Muscle of leg (tissue), 16 donors: ENCODE measurements around the gene ZCCHC24. TPM values are rescaled to one million over a fixed set of nuclear protein-coding genes. Genes with fewer than 3 reads are reported as not detected.
A peak's percentile ranks its signal among the peaks of the same experiment; 100 is the strongest.

ENCODE experiments used
- DNase-seq: peaks from one replicate; pipeline ENCODE4 v3.0.0; 2013
- H3K27ac ChIP-seq: one replicate; pipeline ENCODE4 v1.5.1; 2013; ENCODE audit warnings: mild to moderate bottlenecking, low read length, control low read depth
- H3K27me3 ChIP-seq: one replicate; pipeline ENCODE4 v1.6.1; 2013; ENCODE audit warnings: low read length; ENCODE audit not compliant: control insufficient read depth, insufficient read depth
- H3K36me3 ChIP-seq: one replicate; pipeline ENCODE4 v1.6.1; 2013; ENCODE audit warnings: low read length; ENCODE audit not compliant: control insufficient read depth, insufficient read depth
- H3K4me1 ChIP-seq: one replicate; pipeline ENCODE4 v1.6.1; 2013; ENCODE audit warnings: low read length; ENCODE audit not compliant: control insufficient read depth, insufficient read depth
- H3K4me3 ChIP-seq: one replicate; pipeline ENCODE4 v1.5.1; 2013; ENCODE audit warnings: low read length, control low read depth
- H3K9me3 ChIP-seq: replicated peaks from 2 replicates; pipeline ENCODE4 v1.6.1; 2013; ENCODE audit warnings: low read depth, low read length; ENCODE audit not compliant: control insufficient read depth
- WGBS: methylation state at CpG from one replicate; pipeline ENCODE4 v1.1.5; 2013; ENCODE audit warnings: missing lambda C conversion rate; ENCODE audit not compliant: insufficient coverage; 5-methylcytosine and 5-hydroxymethylcytosine counted together
- long read RNA-seq, 11 donors: transcript quantifications; one replicate each; lab custom pipeline, GENCODE V29; 2026
- polyA plus RNA-seq, 8 donors: library from polyadenylated mRNA; unstranded; fragments of 120-200 nt; gene quantifications; one replicate each; pipeline versions ENCODE4 v1.2.1 to v1.2.3, GENCODE V29; 2013; ENCODE audit warnings: inconsistent platforms in 1 of 8, low replicate concordance in 1 of 8; ENCODE audit not compliant: insufficient read length in 8 of 8, insufficient read depth in 1 of 8
- total RNA-seq: library from RNA; stranded (reverse); fragments of 120-200 nt; gene quantifications from one replicate; pipeline ENCODE4 v1.2.4, GENCODE V29; 2013

Gene ZCCHC24
- 25.0 TPM for total RNA-seq
- polyA plus RNA-seq = 10 to 100 TPM; 44.8 to 65.5 (median 56.3) TPM
- long read RNA-seq, donor 1, full-length matches to known transcripts = 10 of 16 reads
- long read RNA-seq, donor 1, partial matches to known transcripts = 6 of 16 reads
- long read RNA-seq, donor 1, other reads (novel, unspliced or antisense) = 0 of 16 reads
- long read RNA-seq, donor 2 = 0 reads
- long read RNA-seq, donor 3, full-length matches to known transcripts = 31 of 31 reads
- long read RNA-seq, donor 3, partial matches to known transcripts = 0 of 31 reads
- long read RNA-seq, donor 3, other reads (novel, unspliced or antisense) = 0 of 31 reads
- long read RNA-seq, donor 4, full-length matches to known transcripts = 12 of 30 reads
- long read RNA-seq, donor 4, partial matches to known transcripts = 18 of 30 reads
- long read RNA-seq, donor 4, other reads (novel, unspliced or antisense) = 0 of 30 reads
- long read RNA-seq, donor 5, full-length matches to known transcripts = 43 of 54 reads
- long read RNA-seq, donor 5, partial matches to known transcripts = 11 of 54 reads
- long read RNA-seq, donor 5, other reads (novel, unspliced or antisense) = 0 of 54 reads
- long read RNA-seq, donor 6, full-length matches to known transcripts = 25 of 43 reads
- long read RNA-seq, donor 6, partial matches to known transcripts = 18 of 43 reads
- long read RNA-seq, donor 6, other reads (novel, unspliced or antisense) = 0 of 43 reads
- long read RNA-seq, donor 7, full-length matches to known transcripts = 19 of 27 reads
- long read RNA-seq, donor 7, partial matches to known transcripts = 8 of 27 reads
- long read RNA-seq, donor 7, other reads (novel, unspliced or antisense) = 0 of 27 reads
- long read RNA-seq, donor 8, full-length matches to known transcripts = 6 of 16 reads
- long read RNA-seq, donor 8, partial matches to known transcripts = 10 of 16 reads
- long read RNA-seq, donor 8, other reads (novel, unspliced or antisense) = 0 of 16 reads
- long read RNA-seq, donor 9, full-length matches to known transcripts = 13 of 36 reads
- long read RNA-seq, donor 9, partial matches to known transcripts = 23 of 36 reads
- long read RNA-seq, donor 9, other reads (novel, unspliced or antisense) = 0 of 36 reads
- long read RNA-seq, donor 10, full-length matches to known transcripts = 15 of 39 reads
- long read RNA-seq, donor 10, partial matches to known transcripts = 24 of 39 reads
- long read RNA-seq, donor 10, other reads (novel, unspliced or antisense) = 0 of 39 reads
- long read RNA-seq, donor 11, full-length matches to known transcripts = 10 of 17 reads
- long read RNA-seq, donor 11, partial matches to known transcripts = 7 of 17 reads
- long read RNA-seq, donor 11, other reads (novel, unspliced or antisense) = 0 of 17 reads

DNA sequence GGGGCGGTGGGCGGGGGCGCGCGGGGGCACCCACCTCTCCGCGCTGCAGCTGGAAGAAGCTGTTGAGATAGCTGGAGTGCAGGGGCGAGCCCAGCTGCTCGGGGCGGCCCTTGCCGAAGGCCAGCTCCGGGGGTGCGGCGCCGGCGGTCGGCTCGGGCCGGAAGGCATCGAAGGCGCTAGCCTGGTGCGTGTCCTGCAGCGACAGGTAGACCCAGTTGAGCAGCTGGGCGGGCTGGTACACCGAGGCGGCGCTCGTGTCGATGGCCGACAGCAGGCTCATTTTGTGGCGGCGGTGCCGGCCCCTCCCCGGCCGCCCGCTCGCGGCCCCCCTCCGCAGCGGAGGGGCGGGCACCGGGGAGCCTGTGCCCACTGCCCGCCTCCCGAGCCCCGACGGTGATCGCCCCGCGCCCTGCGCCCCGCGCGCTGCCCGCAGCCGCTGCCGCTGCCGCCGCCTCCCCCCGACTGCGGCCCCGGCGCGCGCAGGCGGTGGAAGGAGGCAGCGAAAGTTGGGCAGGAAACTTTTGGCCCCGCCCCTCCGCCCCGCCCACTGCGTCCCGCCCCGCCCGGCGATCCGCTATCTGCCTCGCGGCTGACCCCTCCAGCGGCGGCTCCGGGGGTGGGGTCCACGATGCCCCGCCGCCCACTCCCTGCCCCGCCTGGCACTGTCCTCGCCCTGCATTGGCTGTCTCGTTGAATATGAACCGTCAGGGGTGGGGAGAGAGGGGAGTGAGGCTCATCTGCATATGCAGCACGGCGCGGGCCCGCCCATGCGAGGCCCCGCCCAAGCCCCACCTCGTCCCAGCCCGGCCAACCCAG, at the start of gene ZCCHC24:
ZCCHC24 (minus strand) TSS at position 464 of the 816 bp plus-strand sequence; CDS start at position 280, 184 bp downstream.
- peak; percentile 99 for DNase-seq
- 0% methylated on average over 81 of the region's 95 CpGs for WGBS
- Histone ChIP-seq H3K4me3 (peak within 1 kb of the TSS; percentile 71), H3K9me3 (no peaks in the 10 kb centered on the region), H3K27ac (peak within 1 kb of the TSS; percentile 98), H3K4me1 (peaks cover 52% of the 10 kb centered on the region), H3K36me3 (peaks cover 20% of the 10 kb centered on the region), H3K27me3 (no peaks in the 10 kb centered on the region)

DNA sequence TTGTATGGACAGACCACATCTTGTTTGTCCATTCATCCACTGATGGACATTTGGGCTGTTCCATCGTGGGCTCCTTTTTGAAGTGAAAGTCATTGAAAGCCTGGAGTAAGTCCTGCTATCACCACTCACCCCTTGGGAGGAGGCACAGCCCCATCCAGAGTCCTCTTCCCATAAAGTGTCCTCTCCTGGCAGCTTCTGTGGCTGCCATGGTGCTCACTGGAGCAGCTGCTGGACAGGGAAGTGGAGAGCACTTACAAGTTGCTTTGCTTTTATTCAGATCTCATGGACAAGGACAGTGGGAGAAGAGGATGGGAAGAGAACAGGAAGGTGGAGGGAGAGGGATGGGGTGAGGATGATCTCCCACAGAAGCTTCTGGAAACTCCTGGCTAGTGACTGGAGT, 48.4 kb upstream of the ZCCHC24 start:
- no peak for DNase-seq
- H3K36me3 ChIP-seq = no peaks in the 10 kb centered on the region
- peaks cover 74% of the 10 kb centered on the region for H3K4me1 ChIP-seq
- no peaks in the 10 kb centered on the region for H3K9me3 ChIP-seq
- H3K27ac ChIP-seq = no peak overlapping the region
- no CpG with 5 or more reads among the region's 1 CpG for WGBS
- peaks cover 4% of the 10 kb centered on the region for H3K27me3 ChIP-seq
- no peak overlapping the region for H3K4me3 ChIP-seq

DNA sequence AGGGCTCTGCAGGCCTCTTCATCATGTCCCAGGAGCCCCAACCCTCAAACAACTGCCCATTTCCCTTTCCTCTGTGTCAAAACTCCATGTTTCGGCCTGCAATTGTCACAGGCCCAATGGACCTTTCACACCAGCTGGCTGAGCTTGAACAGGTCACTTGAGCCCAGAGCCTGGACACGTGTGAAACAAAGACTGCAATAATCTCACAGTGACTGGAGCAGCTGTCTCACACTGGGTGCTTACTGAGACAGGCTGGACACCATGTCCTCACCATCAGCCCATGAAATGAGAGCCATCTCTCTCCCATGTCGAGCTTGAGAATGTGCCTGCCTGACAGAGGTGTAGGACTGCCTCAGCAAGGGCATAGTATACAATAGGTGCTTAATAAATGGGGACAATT, 47.4 kb upstream of the ZCCHC24 start:
- Histone ChIP-seq H3K36me3 (no peaks in the 10 kb centered on the region), H3K4me3 (no peak overlapping the region), H3K9me3 (no peaks in the 10 kb centered on the region), H3K4me1 (peaks cover 83% of the 10 kb centered on the region), H3K27ac (peak overlapping the region; percentile 71), H3K27me3 (peaks cover 4% of the 10 kb centered on the region)
- DNase-seq = peak; percentile 68
- WGBS = 53% methylated on average over 2 of the region's 3 CpGs

DNA sequence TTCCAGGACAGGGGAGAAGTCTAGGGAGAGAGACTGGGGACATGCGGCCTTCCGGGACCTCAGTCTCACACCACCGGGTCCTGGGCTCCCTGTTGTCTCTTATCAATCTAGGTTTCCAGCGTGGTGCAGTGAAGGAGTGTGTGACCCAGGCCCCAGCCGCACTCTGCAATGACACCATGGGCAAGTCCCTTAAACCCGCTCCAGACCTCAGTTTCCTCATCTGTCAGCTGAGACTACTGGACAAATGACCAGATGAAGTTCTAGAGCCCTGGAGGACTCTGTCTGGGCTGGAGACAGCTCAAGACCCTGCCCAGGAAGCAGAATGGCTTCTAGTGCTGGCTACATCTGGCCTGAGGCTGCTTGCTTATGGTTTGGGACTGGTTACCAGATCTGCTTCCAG, 46.8 kb upstream of the ZCCHC24 start:
- WGBS = 97% methylated on average over 5 of the region's 6 CpGs
- H3K27me3 ChIP-seq = peaks cover 4% of the 10 kb centered on the region
- H3K4me3 ChIP-seq = no peak overlapping the region
- H3K4me1 ChIP-seq = peaks cover 85% of the 10 kb centered on the region
- no peaks in the 10 kb centered on the region for H3K36me3 ChIP-seq
- no peak for DNase-seq
- H3K27ac ChIP-seq = peak overlapping the region; percentile 71
- no peaks in the 10 kb centered on the region for H3K9me3 ChIP-seq

DNA sequence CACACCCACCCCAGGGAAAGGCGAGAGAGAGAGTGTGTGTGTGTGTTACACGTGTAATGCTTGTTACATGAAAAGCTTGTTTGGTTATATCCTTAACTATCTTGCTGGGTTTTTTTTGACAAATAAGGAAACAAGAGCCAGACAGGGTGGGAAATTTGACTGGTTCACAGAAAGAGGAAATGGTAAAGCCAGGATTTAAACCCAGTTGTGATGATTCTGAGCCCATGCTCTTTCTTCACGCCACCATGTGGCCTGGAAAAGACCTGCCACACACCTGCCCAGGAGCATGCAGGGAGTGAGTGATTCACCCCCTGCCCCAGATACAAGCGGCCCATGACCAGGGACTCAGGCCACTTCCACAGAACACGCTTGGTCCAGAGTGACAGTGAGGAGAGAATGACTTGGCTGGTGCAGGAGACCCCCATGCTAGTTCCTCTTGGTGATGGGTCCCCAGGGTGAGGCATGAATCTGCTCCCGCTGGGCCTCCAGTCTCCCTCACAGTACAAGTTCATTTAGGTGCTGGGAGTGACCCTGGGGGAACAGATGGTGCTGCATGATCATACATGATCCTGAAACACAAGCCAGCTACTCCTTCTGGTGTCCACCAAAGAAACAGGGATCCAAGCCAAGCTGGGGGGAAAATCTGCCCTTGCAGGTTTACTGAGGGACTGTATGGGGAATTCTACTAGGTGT, 45.9 kb upstream of the ZCCHC24 start:
- no peaks in the 10 kb centered on the region for H3K36me3 ChIP-seq
- H3K9me3 ChIP-seq = no peaks in the 10 kb centered on the region
- peak; percentile 49 for DNase-seq
- H3K27ac ChIP-seq = peak overlapping the region; percentile 83
- 100% methylated on average over 2 of the region's 6 CpGs for WGBS
- peaks cover 86% of the 10 kb centered on the region for H3K4me1 ChIP-seq
- no peaks in the 10 kb centered on the region for H3K27me3 ChIP-seq
- no peak overlapping the region for H3K4me3 ChIP-seq

DNA sequence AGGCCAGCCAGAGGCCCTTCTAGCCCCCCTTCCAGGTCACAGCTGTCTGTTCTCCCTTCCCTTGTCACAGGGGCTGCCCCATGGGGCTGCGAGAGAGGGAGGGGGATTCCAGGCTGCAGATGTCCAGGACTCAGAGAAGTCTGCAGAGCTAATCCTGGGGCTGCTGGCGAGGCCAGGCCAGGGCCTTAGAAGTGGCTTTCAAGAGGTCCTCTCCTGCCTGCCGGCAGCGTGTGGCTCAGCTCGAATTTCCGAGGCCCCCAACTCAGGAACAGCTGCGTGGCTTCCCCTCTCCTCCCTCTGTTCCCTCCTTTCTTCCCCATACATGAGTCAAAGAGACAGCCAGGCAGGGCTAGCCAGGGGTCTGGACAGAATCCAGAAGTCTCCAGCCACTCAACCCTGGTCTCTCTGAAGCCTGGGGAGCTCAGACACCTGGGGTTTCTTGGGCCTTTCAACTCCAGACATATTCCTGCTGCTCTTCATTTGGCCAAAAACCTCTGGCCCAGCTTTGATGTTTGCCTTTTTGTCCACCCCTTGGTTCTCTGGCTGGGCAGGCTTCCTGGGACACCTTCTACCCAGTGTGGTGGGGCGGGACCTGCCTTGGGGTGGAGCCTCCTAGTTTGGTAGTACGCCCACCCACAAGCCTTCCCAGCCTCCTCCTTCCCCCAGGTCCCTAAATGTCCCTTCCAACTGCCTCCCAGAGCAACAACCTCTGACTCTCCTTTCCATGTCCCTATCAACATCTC, 45.1 kb upstream of the ZCCHC24 start:
- Histone ChIP-seq H3K27ac (peak overlapping the region; percentile 83), H3K36me3 (no peaks in the 10 kb centered on the region), H3K4me3 (no peak overlapping the region), H3K27me3 (no peaks in the 10 kb centered on the region), H3K9me3 (no peaks in the 10 kb centered on the region), H3K4me1 (peaks cover 86% of the 10 kb centered on the region)
- DNase-seq = peak; percentile 92
- WGBS = 17% methylated on average over 6 of the region's 9 CpGs

DNA sequence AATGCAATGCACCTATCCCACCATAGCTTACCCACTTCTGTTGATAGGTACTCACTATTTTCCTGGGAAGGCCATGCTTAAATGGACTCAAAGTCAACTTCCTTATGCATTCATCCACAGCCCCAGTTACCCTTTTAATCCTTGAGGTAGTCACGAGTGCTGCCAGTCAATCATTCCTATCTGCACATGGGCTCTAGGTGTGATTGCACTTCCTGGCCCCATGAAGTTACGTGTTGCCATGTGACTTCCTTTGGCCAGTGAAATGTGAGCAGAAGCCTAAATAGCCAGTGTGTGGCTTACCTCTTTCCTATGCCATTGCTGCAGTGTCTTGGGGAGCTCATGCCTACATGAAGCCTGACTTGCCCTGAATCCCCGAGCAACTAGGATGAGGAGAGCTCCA, 43.4 kb upstream of the ZCCHC24 start:
- H3K9me3 ChIP-seq = no peaks in the 10 kb centered on the region
- peaks cover 77% of the 10 kb centered on the region for H3K4me1 ChIP-seq
- H3K27ac ChIP-seq = no peak overlapping the region
- DNase-seq = no peak
- H3K36me3 ChIP-seq = no peaks in the 10 kb centered on the region
- H3K4me3 ChIP-seq = no peak overlapping the region
- H3K27me3 ChIP-seq = no peaks in the 10 kb centered on the region
- 82% methylated on average over 2 of the region's 3 CpGs for WGBS

DNA sequence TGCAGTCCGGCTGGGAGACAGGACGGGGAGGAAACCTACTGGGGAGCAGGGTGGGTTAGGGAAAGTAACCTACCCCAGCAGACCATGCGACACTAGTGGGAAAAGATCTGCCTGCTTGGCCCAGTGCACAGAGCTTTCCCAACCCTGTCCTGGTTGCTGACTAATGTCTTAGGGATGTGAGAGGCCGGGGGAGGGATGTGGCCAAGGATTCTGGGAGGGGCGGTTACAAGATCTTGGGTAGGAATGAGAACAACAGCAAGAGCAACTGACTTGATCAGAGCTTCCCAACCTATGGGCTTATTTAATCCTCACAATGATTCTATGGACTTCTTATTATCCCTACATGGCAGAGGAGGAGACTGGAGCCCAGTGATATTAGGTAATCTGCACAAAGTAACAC, 42.9 kb upstream of the ZCCHC24 start:
- no peaks in the 10 kb centered on the region for H3K9me3 ChIP-seq
- peak; percentile 85 for DNase-seq
- H3K27ac ChIP-seq = peak overlapping the region; percentile 65
- no peak overlapping the region for H3K4me3 ChIP-seq
- no peaks in the 10 kb centered on the region for H3K27me3 ChIP-seq
- 61% methylated on average over 3 of the region's 5 CpGs for WGBS
- H3K36me3 ChIP-seq = no peaks in the 10 kb centered on the region
- H3K4me1 ChIP-seq = peaks cover 76% of the 10 kb centered on the region
